WTC11 (cell line): ENCODE measurements around the gene FSD1L. TPM values are rescaled to one million over a fixed set of nuclear protein-coding genes. Genes with fewer than 3 reads are reported as not detected.

Experiments
- ATAC-seq: fragments of 200-7000 bp; cut with Tn5 transposase; 2 replicates; pipeline ENCODE4 v1.10.0; 2021; ENCODE audit warnings: mild to moderate bottlenecking, moderate library complexity
- CTCF ChIA-PET: fragments of 300-600 bp; sonication (Branson Sonifier 250); formaldehyde crosslinking; loops from one replicate; lab custom pipeline; 2021; ENCODE audit warnings: antibody characterized with exemption; lab: Charles Lee
- POLR2A ChIA-PET: fragments of 350-600 bp; sonication (Branson Sonifier 250); formaldehyde crosslinking; loops from one replicate; lab custom pipeline; 2021; ENCODE audit warnings: antibody characterized with exemption; lab: Charles Lee
- DNase-seq: peaks from one replicate; pipeline ENCODE4 v3.0.0; 2021; ENCODE audit warnings: low spot score
- H3K27ac Mint-ChIP-seq: 2 replicates; pipeline ENCODE4 v1.8.0; 2021; ENCODE audit warnings: mixed read lengths
- H3K27me3 Mint-ChIP-seq: 2 replicates; pipeline ENCODE4 v1.8.0; 2021; ENCODE audit warnings: low read depth, mild to moderate bottlenecking, moderate library complexity, mixed read lengths
- H3K36me3 Mint-ChIP-seq: 2 replicates; pipeline ENCODE4 v1.8.0; 2021; ENCODE audit warnings: mixed read lengths
- H3K4me1 Mint-ChIP-seq: 2 replicates; pipeline ENCODE4 v1.8.0; 2022; ENCODE audit warnings: mixed read lengths
- H3K4me3 Mint-ChIP-seq: 2 replicates; pipeline ENCODE4 v1.8.0; 2021; ENCODE audit warnings: mild to moderate bottlenecking, moderate library complexity, mixed read lengths
- H3K9me3 Mint-ChIP-seq: 2 replicates; pipeline ENCODE4 v1.8.0; 2021; ENCODE audit warnings: mixed read lengths
- AFF4 ChIP-seq: sonication (generic); formaldehyde crosslinking; IDR thresholded peaks from 2 replicates; pipeline ENCODE4 v1.8.1; 2023; ENCODE audit warnings: mild to moderate bottlenecking, missing genetic modification reagents, borderline replicate concordance
- E2F1 ChIP-seq: sonication (generic); formaldehyde crosslinking; IDR thresholded peaks from 2 replicates; pipeline ENCODE4 v1.8.0; 2022; ENCODE audit warnings: mild to moderate bottlenecking, missing genetic modification reagents
- FOXJ3 ChIP-seq: sonication (generic); formaldehyde crosslinking; IDR thresholded peaks from 2 replicates; pipeline ENCODE4 v1.9.0; 2021; ENCODE audit warnings: missing genetic modification reagents, mild to moderate bottlenecking, borderline replicate concordance
- GABPB1 ChIP-seq: sonication (generic); formaldehyde crosslinking; IDR thresholded peaks from 2 replicates; pipeline ENCODE4 v1.8.1; 2023; ENCODE audit warnings: mild to moderate bottlenecking, missing genetic modification reagents
- IRF2 ChIP-seq: sonication (generic); formaldehyde crosslinking; IDR thresholded peaks from 2 replicates; pipeline ENCODE4 v1.8.0; 2022; ENCODE audit warnings: low read depth, missing genetic modification reagents, borderline replicate concordance
- MYBL2 ChIP-seq: sonication (generic); formaldehyde crosslinking; IDR thresholded peaks from 2 replicates; pipeline ENCODE4 v1.8.1; 2023; ENCODE audit warnings: mild to moderate bottlenecking, moderate library complexity, missing genetic modification reagents
- NR1H2 ChIP-seq: sonication (generic); formaldehyde crosslinking; IDR thresholded peaks from 2 replicates; pipeline ENCODE4 v1.9.0; 2021; ENCODE audit warnings: mild to moderate bottlenecking, moderate library complexity, missing genetic modification reagents
- NR2C2 ChIP-seq: sonication (generic); formaldehyde crosslinking; IDR thresholded peaks from 2 replicates; pipeline ENCODE4 v1.8.0; 2022; ENCODE audit warnings: mild to moderate bottlenecking, missing genetic modification reagents
- NR3C1 ChIP-seq: sonication (generic); formaldehyde crosslinking; conservative IDR thresholded peaks from 2 replicates; pipeline ENCODE4 v1.8.1; 2023; ENCODE audit warnings: low read depth, mild to moderate bottlenecking, missing genetic modification reagents
- PRRX2 ChIP-seq: fragments of 250-450 bp; sonication (Bioruptor Pico); IDR thresholded peaks from 2 replicates; pipeline ENCODE4 v1.8.0; 2021; ENCODE audit warnings: mild to moderate bottlenecking
- RELA ChIP-seq: sonication (generic); formaldehyde crosslinking; IDR thresholded peaks from 2 replicates; pipeline ENCODE4 v1.8.1; 2022; ENCODE audit warnings: missing genetic modification reagents, mild to moderate bottlenecking, borderline replicate concordance
- SOX15 ChIP-seq: fragments of 250-450 bp; sonication (Bioruptor Pico); IDR thresholded peaks from 2 replicates; pipeline ENCODE4 v1.9.0; 2021; ENCODE audit warnings: mild to moderate bottlenecking
- TEAD4 ChIP-seq: sonication (generic); formaldehyde crosslinking; IDR thresholded peaks from 2 replicates; pipeline ENCODE4 v1.8.0; 2022; ENCODE audit warnings: mild to moderate bottlenecking, missing genetic modification reagents
- ZNF121 ChIP-seq: sonication (generic); formaldehyde crosslinking; IDR thresholded peaks from 2 replicates; pipeline ENCODE4 v1.8.0; 2023; ENCODE audit warnings: missing genetic modification reagents
- ZNF281 ChIP-seq: sonication (generic); formaldehyde crosslinking; IDR thresholded peaks from 2 replicates; pipeline ENCODE4 v1.8.0; 2023; ENCODE audit warnings: mild to moderate bottlenecking, missing genetic modification reagents
- ZNF317 ChIP-seq: sonication (generic); formaldehyde crosslinking; IDR thresholded peaks from 2 replicates; pipeline ENCODE4 v1.8.1; 2023; ENCODE audit warnings: low read depth, mild to moderate bottlenecking, moderate library complexity, missing genetic modification reagents, borderline replicate concordance
- ZNF396 ChIP-seq: fragments of 250-450 bp; sonication (Bioruptor Pico); IDR thresholded peaks from 2 replicates; pipeline ENCODE4 v1.8.0; 2021; ENCODE audit warnings: mild to moderate bottlenecking, moderate library complexity, borderline replicate concordance
- total RNA-seq: library from RNA; stranded (reverse); gene quantifications from 3 replicates; pipeline ENCODE4 v1.2.3, GENCODE V29; 2021
- TF ChIP-seq, protein P1 (sequence below): fragments of 200-600 bp; IDR thresholded peaks from 2 replicates; pipeline ENCODE4 v1.8.0; 2022; ENCODE audit warnings: antibody characterized with exemption
- TF ChIP-seq, protein P2 (sequence below): sonication (generic); formaldehyde crosslinking; IDR thresholded peaks from 2 replicates; pipeline ENCODE4 v1.8.0; 2023; ENCODE audit warnings: missing genetic modification reagents, mild to moderate bottlenecking, borderline replicate concordance
- TF ChIP-seq, protein P3 (sequence below): fragments of 250-450 bp; sonication (Bioruptor Pico); IDR thresholded peaks from 2 replicates; pipeline ENCODE4 v1.8.0; 2021; ENCODE audit warnings: mild to moderate bottlenecking

Gene FSD1L
- total RNA-seq, 1 experiment from 2014 or later, result 5.3 TPM

- TF ChIP-seq AFF4 (CRISPR knock-in tag) (no peak), SOX15 (CRISPR knock-in tag) (no peak), ZNF121 (CRISPR knock-in tag) (no peak), TEAD4 (no peak), FOXJ3 (no peak), MYBL2 (CRISPR knock-in tag) (no peak)
Observed at GRCh38 chr9:105449081-105449480, 1.2 kb downstream of the FSD1L start (continued).

GRCh38 chr9:105452185-105452584 is 4.4 kb downstream of the FSD1L start:
- no peak for DNase-seq
- Mint-ChIP-seq H3K36me3 (peaks cover 3% of the 10 kb centered on the region; the same call in 1 of the 2 replicates), H3K4me3 (no peak overlapping the region), H3K27me3 (no peaks in the 10 kb centered on the region; the same call in 1 of the 2 replicates), H3K27ac (no peak overlapping the region), H3K9me3 (peaks cover 3% of the 10 kb centered on the region), H3K4me1 (peaks cover 39% of the 10 kb centered on the region)
- ATAC-seq, result no peak
- CTCF ChIA-PET, result interaction anchor here (0.9 kb wide), 1 partner anchor 666 kb away, joined by 3 read pairs; no protein-coding TSS in a partner anchor
- POLR2A ChIA-PET, result interaction anchor here (0.6 kb wide), 1 partner anchor 196 kb away, joined by 5 read pairs; no protein-coding TSS in a partner anchor
- no peak for TF ChIP-seq SOX15 (CRISPR knock-in tag)
- TF ChIP-seq E2F1 (CRISPR knock-in tag), result no peak
- TF ChIP-seq PRRX2 (CRISPR knock-in tag), result no peak
- TF ChIP-seq TEAD4, result no peak
- no peak for TF ChIP-seq ZNF281
- TF ChIP-seq, protein P1, sequence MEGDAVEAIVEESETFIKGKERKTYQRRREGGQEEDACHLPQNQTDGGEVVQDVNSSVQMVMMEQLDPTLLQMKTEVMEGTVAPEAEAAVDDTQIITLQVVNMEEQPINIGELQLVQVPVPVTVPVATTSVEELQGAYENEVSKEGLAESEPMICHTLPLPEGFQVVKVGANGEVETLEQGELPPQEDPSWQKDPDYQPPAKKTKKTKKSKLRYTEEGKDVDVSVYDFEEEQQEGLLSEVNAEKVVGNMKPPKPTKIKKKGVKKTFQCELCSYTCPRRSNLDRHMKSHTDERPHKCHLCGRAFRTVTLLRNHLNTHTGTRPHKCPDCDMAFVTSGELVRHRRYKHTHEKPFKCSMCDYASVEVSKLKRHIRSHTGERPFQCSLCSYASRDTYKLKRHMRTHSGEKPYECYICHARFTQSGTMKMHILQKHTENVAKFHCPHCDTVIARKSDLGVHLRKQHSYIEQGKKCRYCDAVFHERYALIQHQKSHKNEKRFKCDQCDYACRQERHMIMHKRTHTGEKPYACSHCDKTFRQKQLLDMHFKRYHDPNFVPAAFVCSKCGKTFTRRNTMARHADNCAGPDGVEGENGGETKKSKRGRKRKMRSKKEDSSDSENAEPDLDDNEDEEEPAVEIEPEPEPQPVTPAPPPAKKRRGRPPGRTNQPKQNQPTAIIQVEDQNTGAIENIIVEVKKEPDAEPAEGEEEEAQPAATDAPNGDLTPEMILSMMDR, result no peak
- TF ChIP-seq, protein P2, sequence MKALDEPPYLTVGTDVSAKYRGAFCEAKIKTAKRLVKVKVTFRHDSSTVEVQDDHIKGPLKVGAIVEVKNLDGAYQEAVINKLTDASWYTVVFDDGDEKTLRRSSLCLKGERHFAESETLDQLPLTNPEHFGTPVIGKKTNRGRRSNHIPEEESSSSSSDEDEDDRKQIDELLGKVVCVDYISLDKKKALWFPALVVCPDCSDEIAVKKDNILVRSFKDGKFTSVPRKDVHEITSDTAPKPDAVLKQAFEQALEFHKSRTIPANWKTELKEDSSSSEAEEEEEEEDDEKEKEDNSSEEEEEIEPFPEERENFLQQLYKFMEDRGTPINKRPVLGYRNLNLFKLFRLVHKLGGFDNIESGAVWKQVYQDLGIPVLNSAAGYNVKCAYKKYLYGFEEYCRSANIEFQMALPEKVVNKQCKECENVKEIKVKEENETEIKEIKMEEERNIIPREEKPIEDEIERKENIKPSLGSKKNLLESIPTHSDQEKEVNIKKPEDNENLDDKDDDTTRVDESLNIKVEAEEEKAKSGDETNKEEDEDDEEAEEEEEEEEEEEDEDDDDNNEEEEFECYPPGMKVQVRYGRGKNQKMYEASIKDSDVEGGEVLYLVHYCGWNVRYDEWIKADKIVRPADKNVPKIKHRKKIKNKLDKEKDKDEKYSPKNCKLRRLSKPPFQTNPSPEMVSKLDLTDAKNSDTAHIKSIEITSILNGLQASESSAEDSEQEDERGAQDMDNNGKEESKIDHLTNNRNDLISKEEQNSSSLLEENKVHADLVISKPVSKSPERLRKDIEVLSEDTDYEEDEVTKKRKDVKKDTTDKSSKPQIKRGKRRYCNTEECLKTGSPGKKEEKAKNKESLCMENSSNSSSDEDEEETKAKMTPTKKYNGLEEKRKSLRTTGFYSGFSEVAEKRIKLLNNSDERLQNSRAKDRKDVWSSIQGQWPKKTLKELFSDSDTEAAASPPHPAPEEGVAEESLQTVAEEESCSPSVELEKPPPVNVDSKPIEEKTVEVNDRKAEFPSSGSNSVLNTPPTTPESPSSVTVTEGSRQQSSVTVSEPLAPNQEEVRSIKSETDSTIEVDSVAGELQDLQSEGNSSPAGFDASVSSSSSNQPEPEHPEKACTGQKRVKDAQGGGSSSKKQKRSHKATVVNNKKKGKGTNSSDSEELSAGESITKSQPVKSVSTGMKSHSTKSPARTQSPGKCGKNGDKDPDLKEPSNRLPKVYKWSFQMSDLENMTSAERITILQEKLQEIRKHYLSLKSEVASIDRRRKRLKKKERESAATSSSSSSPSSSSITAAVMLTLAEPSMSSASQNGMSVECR (CRISPR knock-in tag), result no peak
- TF ChIP-seq FOXJ3, result no peak
- TF ChIP-seq ZNF317, result no peak
- TF ChIP-seq ZNF396 (CRISPR knock-in tag), result no peak
- TF ChIP-seq MYBL2 (CRISPR knock-in tag), result no peak
- TF ChIP-seq GABPB1 (CRISPR knock-in tag), result no peak
- no peak for TF ChIP-seq NR2C2
- no peak for TF ChIP-seq NR1H2
- no peak for TF ChIP-seq NR3C1 (CRISPR knock-in tag)
- TF ChIP-seq IRF2 (CRISPR knock-in tag), result no peak
- TF ChIP-seq, protein P3, sequence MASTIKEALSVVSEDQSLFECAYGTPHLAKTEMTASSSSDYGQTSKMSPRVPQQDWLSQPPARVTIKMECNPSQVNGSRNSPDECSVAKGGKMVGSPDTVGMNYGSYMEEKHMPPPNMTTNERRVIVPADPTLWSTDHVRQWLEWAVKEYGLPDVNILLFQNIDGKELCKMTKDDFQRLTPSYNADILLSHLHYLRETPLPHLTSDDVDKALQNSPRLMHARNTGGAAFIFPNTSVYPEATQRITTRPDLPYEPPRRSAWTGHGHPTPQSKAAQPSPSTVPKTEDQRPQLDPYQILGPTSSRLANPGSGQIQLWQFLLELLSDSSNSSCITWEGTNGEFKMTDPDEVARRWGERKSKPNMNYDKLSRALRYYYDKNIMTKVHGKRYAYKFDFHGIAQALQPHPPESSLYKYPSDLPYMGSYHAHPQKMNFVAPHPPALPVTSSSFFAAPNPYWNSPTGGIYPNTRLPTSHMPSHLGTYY, result no peak
- TF ChIP-seq RELA (CRISPR knock-in tag), result no peak
